GM19035 (cell line): ENCODE data around the gene SEC16B.

ENCODE experiments used
- ATAC-seq: cut with Tn5 transposase; IDR thresholded peaks from one replicate; pipeline ENCODE4 v1.9.1; 2021; ENCODE audit not compliant: unreplicated experiment

SEC16B gene

GRCh38 chr1:177977141-177977540, 7.3 kb upstream of the SEC16B start:
- ATAC-seq: no peak

- ATAC-seq: no peak
Observed at GRCh38 chr1:177976596-177976995, 6.7 kb upstream of the SEC16B start.

GRCh38 chr1:177975588-177976495, 6.0 kb upstream of the SEC16B start:
- ATAC-seq: no peak

- no peak for ATAC-seq
Observed at GRCh38 chr1:177973585-177973984, 3.7 kb upstream of the SEC16B start.

GRCh38 chr1:177969109-177969508, 749 bp downstream of the SEC16B start:
- ATAC-seq: no peak

GRCh38 chr1:177966199-177966598, 3.7 kb downstream of the SEC16B start:
- ATAC-seq: no peak

- ATAC-seq: no peak
Observed at GRCh38 chr1:177965293-177965692, 4.6 kb downstream of the SEC16B start.

GRCh38 chr1:177964336-177964735, 5.5 kb downstream of the SEC16B start:
- no peak for ATAC-seq

- no peak for ATAC-seq
Observed at GRCh38 chr1:177960939-177961622, 8.8 kb downstream of the SEC16B start.

GRCh38 chr1:177959811-177960515, 9.9 kb downstream of the SEC16B start:
- ATAC-seq: no peak

GRCh38 chr1:177958092-177958491, 11.8 kb downstream of the SEC16B start:
- ATAC-seq: no peak

GRCh38 chr1:177954076-177954475, 15.8 kb downstream of the SEC16B start:
- ATAC-seq: no peak

- ATAC-seq: no peak
Observed at GRCh38 chr1:177953549-177953948, 16.3 kb downstream of the SEC16B start.

- no peak for ATAC-seq
Observed at GRCh38 chr1:177952691-177953090, 17.2 kb downstream of the SEC16B start.

GRCh38 chr1:177952249-177952648, 17.6 kb downstream of the SEC16B start:
- ATAC-seq: no peak

GRCh38 chr1:177950506-177950905, 19.4 kb downstream of the SEC16B start:
- no peak for ATAC-seq

GRCh38 chr1:177948336-177948972, 21.4 kb downstream of the SEC16B start:
- ATAC-seq: peak; percentile 75

- ATAC-seq: no peak
Observed at GRCh38 chr1:177947623-177948022, 22.2 kb downstream of the SEC16B start.

- ATAC-seq: peak; percentile 74
Observed at GRCh38 chr1:177945943-177946650, 23.8 kb downstream of the SEC16B start.
